HepG2 (cell line): Measurements from ENCODE around the gene PCP4L1. TPM values are rescaled to one million over a fixed set of nuclear protein-coding genes. Genes with fewer than 3 reads are reported as not detected.
A peak's percentile ranks its signal among the peaks of the same experiment; 100 is the strongest.

ENCODE experiments used
- CBX5 ChIP-seq: sonication (generic); formaldehyde crosslinking; IDR thresholded peaks from 2 replicates; pipeline ENCODE4 v1.4.0; 2020; ENCODE audit warnings: missing genetic modification reagents, borderline replicate concordance
- CEBPB ChIP-seq: IDR thresholded peaks from 2 replicates; pipeline ENCODE4 v1.6.1; 2011; ENCODE audit warnings: low read depth, low read length, improper control_type of control experiment, borderline replicate concordance
- EEA1 ChIP-seq: sonication (generic); formaldehyde crosslinking; IDR thresholded peaks from 2 replicates; pipeline ENCODE4 v1.5.1; 2020; ENCODE audit warnings: mild to moderate bottlenecking, missing genetic modification reagents, borderline replicate concordance
- GATA4 ChIP-seq: sonication (generic); IDR thresholded peaks from 2 replicates; pipeline ENCODE4 v1.6.1; 2016; ENCODE audit warnings: antibody characterized with exemption, low read depth, borderline replicate concordance
- HNRNPK ChIP-seq: fragments of 200-400 bp; formaldehyde crosslinking; IDR thresholded peaks from 2 replicates; pipeline ENCODE4 v1.6.1; 2018; ENCODE audit warnings: low read length, low read depth, moderate library complexity, mild to moderate bottlenecking; ENCODE audit not compliant: poor library complexity, severe bottlenecking
- HOXA3 ChIP-seq: sonication (generic); formaldehyde crosslinking; IDR thresholded peaks from 2 replicates; pipeline ENCODE4 v1.5.0; 2020; ENCODE audit warnings: missing genetic modification reagents
- LCORL ChIP-seq, 2 experiments: fragments of 450-650 bp in 1 of 2; sonication (generic) in 1 of 2; formaldehyde crosslinking in 1 of 2; IDR thresholded peaks; 2 replicates each; pipeline versions ENCODE4 v1.5.0 to v1.6.1; 2017 to 2020; ENCODE audit warnings: antibody characterized with exemption in 1 of 2, missing genetic modification reagents in 1 of 2
- NKX3-1 ChIP-seq: sonication (generic); formaldehyde crosslinking; IDR thresholded peaks from 2 replicates; pipeline ENCODE4 v1.5.0; 2020; ENCODE audit warnings: missing genetic modification reagents
- RNF2 ChIP-seq: fragments of 450-650 bp; conservative IDR thresholded peaks from 2 replicates; pipeline ENCODE4 v1.6.1; 2016; ENCODE audit warnings: low read depth
- SAFB2 ChIP-seq: sonication (generic); formaldehyde crosslinking; IDR thresholded peaks from 2 replicates; pipeline ENCODE4 v1.5.1; 2020; ENCODE audit warnings: missing genetic modification reagents, low read depth, mild to moderate bottlenecking, borderline replicate concordance
- SP4 ChIP-seq: sonication (generic); formaldehyde crosslinking; IDR thresholded peaks from 2 replicates; pipeline ENCODE4 v1.8.1; 2023; ENCODE audit warnings: mild to moderate bottlenecking, missing genetic modification reagents
- TARDBP ChIP-seq: sonication (generic); formaldehyde crosslinking; IDR thresholded peaks from 2 replicates; pipeline ENCODE4 v1.8.0; 2022; ENCODE audit warnings: mild to moderate bottlenecking, missing genetic modification reagents
- ZFP36L2 ChIP-seq: sonication (generic); formaldehyde crosslinking; IDR thresholded peaks from 2 replicates; pipeline ENCODE4 v1.4.0; 2020; ENCODE audit warnings: missing genetic modification reagents
- ZNF12 ChIP-seq: sonication (generic); formaldehyde crosslinking; IDR thresholded peaks from 2 replicates; pipeline ENCODE4 v1.5.0; 2020; ENCODE audit warnings: missing genetic modification reagents
- ZNF329 ChIP-seq: sonication (generic); formaldehyde crosslinking; IDR thresholded peaks from 2 replicates; pipeline ENCODE4 v1.9.0; 2021; ENCODE audit warnings: low read depth, mild to moderate bottlenecking, missing genetic modification reagents
- ZNF333 ChIP-seq: sonication (generic); formaldehyde crosslinking; IDR thresholded peaks from 2 replicates; pipeline ENCODE4 v1.4.0; 2020; ENCODE audit warnings: mild to moderate bottlenecking, missing genetic modification reagents, borderline replicate concordance
- ZNF614 ChIP-seq: IDR thresholded peaks from 2 replicates; pipeline ENCODE4 v1.6.1; 2018; ENCODE audit warnings: missing biosample characterization, missing genetic modification reagents, inconsistent platforms, borderline replicate concordance
- ZSCAN20 ChIP-seq: sonication (generic); formaldehyde crosslinking; IDR thresholded peaks from 2 replicates; pipeline ENCODE4 v1.4.0; 2020; ENCODE audit warnings: missing genetic modification reagents, mild to moderate bottlenecking, borderline replicate concordance
- polyA plus RNA-seq, 8 experiments: library from polyadenylated mRNA; depleted of rRNA in 3 of 8; stranded (reverse) in 7 of 8; unstranded in 1 of 8; fragments of >200 nt; fragmentation: Illumina TruSeq in 4 of 8; extraction: Trizol in 4 of 8; gene quantifications; 2 replicates each; pipeline versions ENCODE4 v1.2.1 to v1.2.3, GENCODE V29; 2011 to 2016; ENCODE audit warnings: low read depth in 4 of 8, missing spikeins in 1 of 8, mixed read lengths in 1 of 8; ENCODE audit not compliant: insufficient read depth in 1 of 8
- total RNA-seq, 5 experiments: library from RNA; depleted of rRNA; stranded (reverse); fragments of >200 nt; fragmentation: Illumina TruSeq; extraction: Trizol; gene quantifications; 2 replicates each; pipeline ENCODE4 v1.2.3, GENCODE V29; 2016; ENCODE audit warnings: low read depth in 1 of 5
- TF ChIP-seq, protein P1 (sequence below): sonication (generic); formaldehyde crosslinking; IDR thresholded peaks from 2 replicates; pipeline ENCODE4 v1.4.0; 2020; ENCODE audit warnings: missing genetic modification reagents
- TF ChIP-seq, protein P2 (sequence below): sonication (generic); formaldehyde crosslinking; IDR thresholded peaks from 2 replicates; pipeline ENCODE4 v1.4.0; 2020; ENCODE audit warnings: mild to moderate bottlenecking, missing genetic modification reagents

The PCP4L1 gene
- total and polyA plus RNA-seq, 2 of the 13 experiments (the other 11 are each of a cell fraction or from before 2014, with no cell fraction given) = 0.28 TPM; not detected in 1

DNA sequence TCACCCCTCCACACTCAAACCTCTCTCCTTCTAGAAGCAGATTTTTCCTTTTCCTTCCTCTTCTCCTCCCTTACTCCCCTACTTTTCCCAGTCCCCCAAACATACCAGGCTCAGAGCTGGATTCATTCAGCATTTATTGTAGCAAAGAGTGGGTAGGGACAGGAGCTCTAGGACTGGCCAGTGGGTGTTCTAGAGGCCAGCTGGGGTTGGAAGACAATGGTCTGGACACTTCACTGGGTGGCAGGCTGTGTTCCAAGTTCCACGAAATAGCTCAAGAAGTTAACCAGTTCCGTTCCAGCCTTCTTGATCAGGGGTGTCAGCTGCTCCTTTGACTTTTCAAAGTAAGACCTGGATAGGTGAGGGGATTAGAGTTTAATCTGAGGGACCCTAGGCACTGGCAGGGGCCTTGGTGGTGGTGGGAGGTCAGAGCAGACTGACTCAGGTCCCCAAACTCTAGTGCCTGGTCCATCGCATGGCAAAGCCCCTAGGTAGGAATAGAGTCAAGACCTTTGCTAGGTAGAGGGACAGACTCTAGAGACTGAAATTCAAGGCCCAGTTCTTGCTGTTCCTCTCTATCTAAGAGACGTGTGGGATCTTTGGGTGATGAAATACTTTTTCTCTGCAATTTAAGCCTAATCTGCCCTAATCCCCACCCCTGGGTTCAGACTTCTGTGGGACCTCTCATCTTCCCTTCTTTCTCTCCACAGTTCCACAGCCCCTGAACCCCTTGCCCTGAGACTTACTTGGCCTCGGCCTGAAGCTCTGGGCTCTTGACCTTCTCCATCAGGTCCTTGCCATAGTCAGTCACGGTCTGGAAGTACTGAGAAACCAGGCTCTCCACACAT lies 36.1 kb upstream of the PCP4L1 start (continued):
- TF ChIP-seq EEA1 (CRISPR knock-in tag) (peak; percentile 30; the same call in 1 of the 2 replicates), HNRNPK (no peak), HOXA3 (CRISPR knock-in tag) (peak; percentile 5; the same call in 1 of the 2 replicates), SAFB2 (CRISPR knock-in tag) (0 out of 2 replicates have a peak, but pooled peaks have one; percentile 67), ZNF329 (CRISPR knock-in tag) (peak; percentile 38; the same call in 1 of the 2 replicates), ZFP36L2 (no peak), ZSCAN20 (CRISPR knock-in tag) (no peak), ZNF12 (CRISPR knock-in tag) (no peak), GATA4 (no peak), ZNF333 (CRISPR knock-in tag) (0 out of 2 replicates have a peak, but pooled peaks have one; percentile 38), TARDBP (CRISPR knock-in tag) (peak; percentile 73; the same call in 1 of the 2 replicates), LCORL (IDR thresholded peaks at IDR 0.05) (no peak), LCORL (CRISPR knock-in tag; IDR thresholded peaks at IDR 0.05) (no peak), SP4 (CRISPR knock-in tag) (peak; percentile 54; the same call in 1 of the 2 replicates), ZNF614 (no peak), CBX5 (CRISPR knock-in tag) (no peak), RNF2 (no peak), NKX3-1 (CRISPR knock-in tag) (peak; percentile 57; the same call in 1 of the 2 replicates), CEBPB (no peak)
- TF ChIP-seq, protein P1, sequence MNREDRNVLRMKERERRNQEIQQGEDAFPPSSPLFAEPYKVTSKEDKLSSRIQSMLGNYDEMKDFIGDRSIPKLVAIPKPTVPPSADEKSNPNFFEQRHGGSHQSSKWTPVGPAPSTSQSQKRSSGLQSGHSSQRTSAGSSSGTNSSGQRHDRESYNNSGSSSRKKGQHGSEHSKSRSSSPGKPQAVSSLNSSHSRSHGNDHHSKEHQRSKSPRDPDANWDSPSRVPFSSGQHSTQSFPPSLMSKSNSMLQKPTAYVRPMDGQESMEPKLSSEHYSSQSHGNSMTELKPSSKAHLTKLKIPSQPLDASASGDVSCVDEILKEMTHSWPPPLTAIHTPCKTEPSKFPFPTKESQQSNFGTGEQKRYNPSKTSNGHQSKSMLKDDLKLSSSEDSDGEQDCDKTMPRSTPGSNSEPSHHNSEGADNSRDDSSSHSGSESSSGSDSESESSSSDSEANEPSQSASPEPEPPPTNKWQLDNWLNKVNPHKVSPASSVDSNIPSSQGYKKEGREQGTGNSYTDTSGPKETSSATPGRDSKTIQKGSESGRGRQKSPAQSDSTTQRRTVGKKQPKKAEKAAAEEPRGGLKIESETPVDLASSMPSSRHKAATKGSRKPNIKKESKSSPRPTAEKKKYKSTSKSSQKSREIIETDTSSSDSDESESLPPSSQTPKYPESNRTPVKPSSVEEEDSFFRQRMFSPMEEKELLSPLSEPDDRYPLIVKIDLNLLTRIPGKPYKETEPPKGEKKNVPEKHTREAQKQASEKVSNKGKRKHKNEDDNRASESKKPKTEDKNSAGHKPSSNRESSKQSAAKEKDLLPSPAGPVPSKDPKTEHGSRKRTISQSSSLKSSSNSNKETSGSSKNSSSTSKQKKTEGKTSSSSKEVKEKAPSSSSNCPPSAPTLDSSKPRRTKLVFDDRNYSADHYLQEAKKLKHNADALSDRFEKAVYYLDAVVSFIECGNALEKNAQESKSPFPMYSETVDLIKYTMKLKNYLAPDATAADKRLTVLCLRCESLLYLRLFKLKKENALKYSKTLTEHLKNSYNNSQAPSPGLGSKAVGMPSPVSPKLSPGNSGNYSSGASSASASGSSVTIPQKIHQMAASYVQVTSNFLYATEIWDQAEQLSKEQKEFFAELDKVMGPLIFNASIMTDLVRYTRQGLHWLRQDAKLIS (CRISPR knock-in tag) = peak; percentile 77; the same call in 1 of the 2 replicates
- TF ChIP-seq, protein P2, sequence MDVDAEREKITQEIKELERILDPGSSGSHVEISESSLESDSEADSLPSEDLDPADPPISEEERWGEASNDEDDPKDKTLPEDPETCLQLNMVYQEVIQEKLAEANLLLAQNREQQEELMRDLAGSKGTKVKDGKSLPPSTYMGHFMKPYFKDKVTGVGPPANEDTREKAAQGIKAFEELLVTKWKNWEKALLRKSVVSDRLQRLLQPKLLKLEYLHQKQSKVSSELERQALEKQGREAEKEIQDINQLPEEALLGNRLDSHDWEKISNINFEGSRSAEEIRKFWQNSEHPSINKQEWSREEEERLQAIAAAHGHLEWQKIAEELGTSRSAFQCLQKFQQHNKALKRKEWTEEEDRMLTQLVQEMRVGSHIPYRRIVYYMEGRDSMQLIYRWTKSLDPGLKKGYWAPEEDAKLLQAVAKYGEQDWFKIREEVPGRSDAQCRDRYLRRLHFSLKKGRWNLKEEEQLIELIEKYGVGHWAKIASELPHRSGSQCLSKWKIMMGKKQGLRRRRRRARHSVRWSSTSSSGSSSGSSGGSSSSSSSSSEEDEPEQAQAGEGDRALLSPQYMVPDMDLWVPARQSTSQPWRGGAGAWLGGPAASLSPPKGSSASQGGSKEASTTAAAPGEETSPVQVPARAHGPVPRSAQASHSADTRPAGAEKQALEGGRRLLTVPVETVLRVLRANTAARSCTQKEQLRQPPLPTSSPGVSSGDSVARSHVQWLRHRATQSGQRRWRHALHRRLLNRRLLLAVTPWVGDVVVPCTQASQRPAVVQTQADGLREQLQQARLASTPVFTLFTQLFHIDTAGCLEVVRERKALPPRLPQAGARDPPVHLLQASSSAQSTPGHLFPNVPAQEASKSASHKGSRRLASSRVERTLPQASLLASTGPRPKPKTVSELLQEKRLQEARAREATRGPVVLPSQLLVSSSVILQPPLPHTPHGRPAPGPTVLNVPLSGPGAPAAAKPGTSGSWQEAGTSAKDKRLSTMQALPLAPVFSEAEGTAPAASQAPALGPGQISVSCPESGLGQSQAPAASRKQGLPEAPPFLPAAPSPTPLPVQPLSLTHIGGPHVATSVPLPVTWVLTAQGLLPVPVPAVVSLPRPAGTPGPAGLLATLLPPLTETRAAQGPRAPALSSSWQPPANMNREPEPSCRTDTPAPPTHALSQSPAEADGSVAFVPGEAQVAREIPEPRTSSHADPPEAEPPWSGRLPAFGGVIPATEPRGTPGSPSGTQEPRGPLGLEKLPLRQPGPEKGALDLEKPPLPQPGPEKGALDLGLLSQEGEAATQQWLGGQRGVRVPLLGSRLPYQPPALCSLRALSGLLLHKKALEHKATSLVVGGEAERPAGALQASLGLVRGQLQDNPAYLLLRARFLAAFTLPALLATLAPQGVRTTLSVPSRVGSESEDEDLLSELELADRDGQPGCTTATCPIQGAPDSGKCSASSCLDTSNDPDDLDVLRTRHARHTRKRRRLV (CRISPR knock-in tag) = peak; percentile 64
